HG03432 (cell line): ENCODE data around the gene ZEB2.

Experiments
- ATAC-seq: cut with Tn5 transposase; IDR thresholded peaks from one replicate; pipeline ENCODE4 v1.9.1; 2021; ENCODE audit warnings: mild to moderate bottlenecking, moderate library complexity; ENCODE audit not compliant: unreplicated experiment

ZEB2 gene

DNA sequence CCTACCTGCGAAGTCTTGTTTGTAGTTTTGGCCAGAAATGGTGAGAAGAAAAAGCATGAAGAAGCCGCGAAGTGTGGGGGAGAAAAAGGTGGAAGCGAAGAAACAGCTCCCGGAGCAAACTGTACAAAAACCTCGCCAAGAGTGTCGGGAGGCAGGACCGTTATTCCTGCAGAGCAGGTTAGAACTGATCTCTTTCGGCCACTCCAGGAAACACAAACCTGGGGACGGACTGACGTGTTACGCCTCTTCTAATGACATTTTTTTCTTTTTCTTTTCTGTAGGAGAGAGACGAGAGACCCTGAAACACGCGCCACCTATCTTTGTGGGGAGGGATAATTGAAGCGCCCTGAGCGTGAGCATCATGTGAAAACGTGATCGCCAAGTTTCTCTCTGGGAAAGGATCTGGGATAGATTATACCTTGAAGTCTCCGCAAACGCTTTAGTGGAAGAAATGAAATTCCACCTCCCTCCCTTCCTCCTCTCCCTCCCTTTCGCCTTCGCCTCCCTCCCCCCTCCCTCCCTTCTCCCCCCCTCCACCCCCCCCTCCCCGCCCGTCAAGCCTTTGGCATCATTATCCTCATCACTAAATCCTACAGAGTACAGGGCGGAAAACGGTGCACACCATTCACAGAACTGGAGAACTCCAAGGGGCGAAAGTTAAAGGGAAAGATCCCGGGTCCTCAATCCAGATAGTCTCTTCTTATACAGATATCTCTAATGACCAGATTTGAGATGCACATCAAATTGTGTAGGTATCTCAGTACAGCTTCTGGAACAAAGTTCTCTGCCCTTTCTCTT is at the start of gene ZEB2:
TSS of gene ZEB2 (minus strand) at position 186 of the 798 bp plus-strand sequence. CDS start 2,769 bp downstream, outside the sequence.
- ATAC-seq, result no peak

DNA sequence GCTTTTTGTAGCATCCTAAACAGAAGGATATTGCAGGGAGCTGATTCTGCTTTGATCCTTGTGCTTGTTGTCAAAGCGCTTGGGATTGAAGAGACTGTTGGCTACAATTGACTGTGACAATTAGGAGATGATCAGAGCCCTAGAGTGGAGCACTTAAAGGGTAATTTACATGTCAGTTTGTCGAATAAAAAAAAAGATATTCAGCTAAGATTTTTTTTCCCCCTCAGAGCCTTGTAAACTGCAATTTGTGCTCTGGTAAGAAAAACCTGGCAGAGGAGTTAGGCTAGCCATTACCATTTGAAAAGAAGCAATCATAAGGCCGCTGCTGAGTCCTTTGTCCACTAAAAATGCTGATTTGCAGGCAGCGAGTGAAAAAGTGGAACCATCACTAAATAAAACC is 47.8 kb upstream of the ZEB2 start:
- ATAC-seq, result no peak

DNA sequence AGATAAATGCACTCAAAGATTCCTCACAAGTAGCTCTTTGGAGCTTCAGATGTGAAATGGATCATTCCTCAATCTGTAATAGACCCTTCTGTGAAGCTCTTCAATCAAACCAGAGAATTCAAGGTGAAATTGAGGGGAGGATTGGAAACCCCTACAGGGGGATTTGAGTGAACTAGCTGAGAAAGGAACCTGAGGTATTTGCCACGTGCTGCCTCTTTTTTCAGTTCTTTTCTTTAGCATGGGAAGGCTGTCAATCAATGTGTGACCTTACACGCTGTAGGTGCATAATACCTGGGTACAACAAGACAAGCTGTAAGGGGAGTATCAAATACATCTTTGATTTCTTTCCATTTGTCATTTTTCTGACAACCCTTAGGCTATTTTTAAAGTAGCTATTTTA is 46.5 kb upstream of the ZEB2 start:
- no peak for ATAC-seq

DNA sequence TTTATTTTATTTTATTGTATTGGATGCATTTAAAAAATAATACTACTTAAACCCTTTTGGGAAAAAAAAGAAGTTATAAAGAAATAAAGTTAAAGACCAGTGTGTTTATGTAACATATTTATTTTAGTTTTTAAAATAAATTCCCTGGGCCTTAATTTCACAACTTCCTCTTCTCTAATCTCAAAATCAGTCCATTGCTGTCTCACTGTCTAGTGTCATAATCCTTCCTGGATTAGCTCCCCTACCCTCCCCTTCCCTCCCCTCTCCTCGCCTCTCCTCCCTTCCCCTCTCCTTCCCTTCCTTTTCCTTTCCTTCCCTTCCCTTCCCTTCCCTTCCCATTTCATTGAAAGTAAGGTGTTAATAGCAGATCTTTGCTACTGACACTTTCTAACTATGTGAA is 40.3 kb upstream of the ZEB2 start:
- no peak for ATAC-seq

DNA sequence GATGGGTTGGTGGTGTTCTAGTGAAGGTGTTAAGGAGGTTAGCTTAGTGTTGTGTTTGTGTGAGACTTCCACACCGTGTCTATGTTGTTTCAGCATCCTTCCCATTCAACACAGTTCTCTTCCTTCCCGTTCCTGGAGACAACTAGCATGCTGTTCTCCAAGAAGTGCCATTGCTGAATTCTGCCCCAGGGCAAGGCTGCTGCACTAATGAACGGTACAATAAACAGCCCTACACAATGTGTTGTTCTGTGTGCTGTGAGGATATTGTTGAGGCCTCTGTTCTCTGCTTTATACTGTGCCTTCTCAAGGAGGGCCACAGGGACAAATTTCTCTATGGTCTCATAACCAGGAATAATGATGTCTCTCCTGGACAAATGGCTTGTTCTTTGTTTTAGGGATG is 39.8 kb upstream of the ZEB2 start:
- no peak for ATAC-seq

DNA sequence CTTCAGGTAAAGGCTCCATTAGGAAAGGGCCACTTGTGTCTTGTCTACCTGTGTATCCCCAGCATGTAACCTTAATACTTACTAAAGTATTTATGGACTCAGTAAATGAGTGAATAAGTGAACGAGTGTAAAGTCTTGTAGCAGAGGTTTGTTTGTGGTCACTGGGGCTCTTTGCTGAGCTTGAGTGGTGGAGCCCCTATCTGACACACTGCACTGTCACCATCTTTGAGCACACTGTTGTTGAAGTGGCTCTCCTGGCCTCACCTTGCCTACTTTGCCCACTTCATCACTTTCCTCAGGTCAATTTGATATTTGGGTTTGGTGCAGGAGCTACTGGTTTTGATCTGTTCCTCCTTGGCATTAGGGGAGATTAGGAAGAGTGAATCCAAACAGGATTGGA is 39.3 kb upstream of the ZEB2 start:
- no peak for ATAC-seq

- ATAC-seq, result no peak
Measured at GRCh38 chr2:144554492-144555210, 34.7 kb upstream of the ZEB2 start.

GRCh38 chr2:144553379-144553778 is 33.5 kb upstream of the ZEB2 start:
- ATAC-seq, result no peak

DNA sequence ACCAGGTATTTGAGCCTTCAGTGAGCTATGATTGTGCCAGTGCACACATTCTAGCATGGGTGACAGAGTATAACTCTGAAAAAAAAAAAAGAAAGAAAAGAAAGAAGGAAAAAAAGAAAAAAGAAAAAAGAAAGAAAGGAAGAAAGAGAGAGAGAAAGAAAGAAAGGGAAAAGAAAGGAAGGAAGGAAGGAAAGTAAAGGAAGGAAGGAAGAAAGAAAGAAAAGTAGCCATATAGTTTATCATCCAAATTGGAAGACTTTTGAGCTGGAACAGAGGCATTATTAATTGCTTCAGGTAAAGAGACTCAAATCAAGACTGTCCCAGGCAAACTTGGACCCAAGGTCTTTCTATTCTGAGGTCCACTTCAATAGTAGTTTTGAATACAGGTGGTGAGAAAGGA is 32.9 kb upstream of the ZEB2 start:
- ATAC-seq, result no peak

GRCh38 chr2:144550911-144551310 is 31.0 kb upstream of the ZEB2 start:
- ATAC-seq, result no peak

GRCh38 chr2:144550084-144550483 is 30.2 kb upstream of the ZEB2 start:
- no peak for ATAC-seq

DNA sequence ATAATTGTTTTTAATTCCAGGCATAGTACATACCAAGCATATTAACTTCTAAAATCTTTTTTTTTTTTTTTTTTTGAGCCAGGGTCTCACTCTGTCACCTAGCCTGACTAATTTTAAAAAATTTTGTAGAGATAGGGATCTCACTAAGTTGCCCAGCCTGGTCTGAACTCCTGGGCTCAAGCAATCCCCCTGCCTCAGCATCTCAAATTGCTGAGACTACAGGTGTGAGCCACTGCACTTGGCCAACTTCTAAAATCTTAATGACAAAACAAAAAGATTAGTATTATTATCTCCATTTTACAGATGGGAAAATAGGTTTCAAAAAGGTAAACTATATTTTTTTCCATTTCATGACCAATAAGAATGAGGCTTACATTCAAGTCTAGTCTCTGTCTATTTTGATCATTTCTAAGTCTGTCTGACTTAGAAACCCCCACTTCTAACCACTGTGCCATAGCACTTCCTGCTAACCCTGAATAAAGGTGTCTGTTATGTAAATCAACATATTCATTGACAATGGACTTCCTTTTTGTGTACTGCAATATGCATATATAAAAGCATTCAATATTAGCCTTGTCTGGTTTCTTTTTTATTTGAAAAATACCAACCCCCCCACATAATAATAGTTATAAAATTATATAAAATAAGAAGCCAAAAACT is 28.7 kb upstream of the ZEB2 start:
- ATAC-seq, result peak; percentile 85

GRCh38 chr2:144548088-144548487 is 28.2 kb upstream of the ZEB2 start:
- no peak for ATAC-seq

- ATAC-seq, result no peak
Measured at GRCh38 chr2:144547494-144547893, 27.6 kb upstream of the ZEB2 start.

DNA sequence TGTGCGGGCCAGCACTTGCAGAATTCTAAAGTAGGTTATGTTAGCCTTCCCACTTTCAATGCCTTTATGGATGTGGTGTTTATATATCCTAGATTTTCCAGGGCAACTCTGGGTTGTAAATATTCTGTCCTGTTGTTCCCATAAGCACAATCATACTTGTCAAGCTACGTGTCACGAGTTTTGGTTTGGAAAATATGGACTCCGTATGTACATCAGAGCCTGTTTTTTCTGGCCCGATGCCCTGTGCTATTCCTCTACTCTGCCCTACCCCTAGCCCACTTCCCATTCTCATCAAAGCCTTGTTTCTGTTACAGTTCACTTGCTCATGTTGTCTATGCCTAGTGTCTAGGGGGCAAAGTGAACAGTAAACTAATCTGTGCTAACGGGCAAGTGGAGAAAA is 27.0 kb upstream of the ZEB2 start:
- ATAC-seq, result no peak

DNA sequence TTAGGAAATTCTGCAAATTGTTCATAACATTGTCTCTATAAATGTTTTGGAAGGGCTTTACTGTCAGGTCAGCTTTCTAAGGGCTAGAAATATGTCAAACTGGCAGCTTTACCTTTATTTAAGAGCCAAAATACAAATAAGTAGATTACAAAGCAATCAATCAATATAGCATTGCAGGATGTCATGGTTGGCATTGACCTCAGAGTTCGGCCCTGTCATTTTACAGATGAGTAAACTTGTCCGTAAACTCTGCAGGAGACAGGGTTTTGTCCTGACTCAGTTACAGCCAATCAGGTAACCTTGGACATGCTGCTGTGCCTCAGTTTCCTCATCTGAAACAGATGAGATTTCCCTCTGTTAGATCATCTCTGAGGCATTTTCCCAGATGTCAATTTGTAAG is 25.9 kb upstream of the ZEB2 start:
- ATAC-seq, result no peak

DNA sequence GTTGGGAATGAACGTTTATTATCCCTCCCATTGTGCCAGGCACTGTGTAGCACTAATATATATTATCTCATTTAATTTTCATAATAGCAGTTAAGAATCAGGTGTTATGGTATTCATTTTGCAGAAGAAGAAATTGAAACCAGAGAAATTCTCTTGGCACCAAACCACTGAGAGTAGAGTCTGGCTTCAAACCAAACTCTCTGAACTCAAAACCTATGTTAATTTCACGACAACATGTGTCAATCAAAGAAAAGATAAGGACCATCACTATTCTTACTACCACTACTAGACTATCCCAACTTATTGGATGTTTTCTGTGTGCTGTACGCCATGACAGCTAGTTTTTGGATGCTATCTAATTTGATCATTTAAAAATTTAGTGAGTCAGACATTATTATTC is 24.1 kb upstream of the ZEB2 start:
- no peak for ATAC-seq

- ATAC-seq, result no peak
Measured at GRCh38 chr2:144541396-144541795, 21.5 kb upstream of the ZEB2 start.

- ATAC-seq, result no peak
Measured at GRCh38 chr2:144539289-144539782, 19.4 kb upstream of the ZEB2 start.

DNA sequence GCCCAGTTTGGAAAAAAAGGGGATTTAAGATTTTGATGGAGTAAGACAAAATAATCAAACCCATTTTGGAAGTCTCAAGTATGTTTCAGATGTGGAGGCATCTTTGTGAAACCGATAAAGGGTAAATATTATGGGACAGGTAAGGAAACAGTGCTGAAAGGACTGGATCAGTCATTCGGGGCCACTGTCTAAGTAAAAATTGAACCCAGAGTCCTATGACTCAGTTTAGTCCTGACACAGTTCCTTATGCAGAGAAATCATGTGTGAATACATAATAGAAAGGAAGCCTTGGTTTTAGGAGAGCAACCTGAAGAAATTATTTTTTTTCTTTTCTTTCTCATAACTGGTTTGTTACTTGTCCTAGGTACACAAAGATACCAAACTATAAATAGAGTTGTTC is 15.4 kb upstream of the ZEB2 start:
- ATAC-seq, result no peak

DNA sequence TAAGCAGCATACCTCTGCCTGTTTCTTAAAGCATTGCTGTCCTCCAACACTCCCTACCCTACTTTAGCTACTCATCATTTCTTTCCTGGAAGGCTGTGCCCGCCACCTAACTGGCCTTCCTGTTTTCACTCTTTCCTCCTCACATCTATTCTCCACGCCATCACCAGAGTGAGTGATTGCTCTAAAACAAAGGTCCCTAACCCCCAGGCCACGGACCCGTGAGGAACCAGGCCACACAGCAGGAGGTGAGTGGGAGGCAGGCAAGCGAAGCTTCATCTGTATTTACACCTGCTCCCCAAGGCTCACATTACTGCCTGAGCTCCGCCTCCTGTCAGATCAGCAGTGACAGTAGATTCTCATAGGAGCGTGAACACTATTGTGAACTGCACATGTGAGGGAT is 13.3 kb upstream of the ZEB2 start:
- no peak for ATAC-seq

DNA sequence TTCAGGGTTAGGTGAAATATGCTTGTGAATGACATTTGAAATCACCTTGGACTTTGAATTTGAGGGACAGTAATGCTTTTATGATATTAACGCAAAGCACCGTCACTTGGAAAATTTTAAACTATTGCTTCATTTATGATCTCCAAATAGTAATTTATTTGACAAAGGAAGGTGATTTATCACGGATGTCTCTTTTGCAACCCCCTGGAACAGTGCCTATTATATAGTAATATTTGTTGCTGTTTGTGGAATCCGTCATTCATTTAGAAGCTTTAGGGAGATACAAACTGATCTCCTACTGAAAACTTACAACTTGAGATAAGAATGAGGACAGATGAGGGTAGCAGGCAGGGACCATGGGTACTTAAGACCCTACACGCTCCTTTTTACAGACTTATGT is 10.7 kb upstream of the ZEB2 start:
- ATAC-seq, result no peak
